ENCODE results near the gene ARHGAP10. TPM values are rescaled to one million over a fixed set of nuclear protein-coding genes. Genes with fewer than 3 reads are reported as not detected.
A peak's percentile ranks its signal among the peaks of the same experiment; 100 is the strongest.

Gene ARHGAP10
- total RNA-seq, 1 experiment from 2014 or later: 10.3 TPM

GRCh38 chr4:147733716-147734344, 1.9 kb downstream of the ARHGAP10 start:
- no peak for DNase-seq (ENCODE audit: low spot score)

DNA sequence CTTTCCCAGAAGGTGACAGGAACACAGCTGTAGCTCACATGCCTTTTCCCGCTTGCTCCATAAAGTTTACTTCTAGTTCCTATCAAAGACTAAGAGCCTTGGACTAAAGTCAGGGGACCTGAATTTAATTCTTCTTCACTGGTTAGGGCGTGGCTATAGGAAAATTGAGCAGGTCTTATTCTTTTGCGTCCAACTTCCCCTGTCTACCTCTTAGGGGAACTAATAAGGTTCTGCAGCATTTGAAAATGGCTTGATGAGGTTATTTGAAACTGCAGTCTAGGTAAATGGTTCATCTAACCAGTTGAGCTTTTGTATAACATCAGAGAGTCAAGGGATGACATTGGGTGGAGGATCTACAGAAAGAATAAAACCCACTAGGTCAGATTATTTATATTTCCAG, 2.6 kb downstream of the ARHGAP10 start:
- DNase-seq (ENCODE audit: low spot score): no peak

DNA sequence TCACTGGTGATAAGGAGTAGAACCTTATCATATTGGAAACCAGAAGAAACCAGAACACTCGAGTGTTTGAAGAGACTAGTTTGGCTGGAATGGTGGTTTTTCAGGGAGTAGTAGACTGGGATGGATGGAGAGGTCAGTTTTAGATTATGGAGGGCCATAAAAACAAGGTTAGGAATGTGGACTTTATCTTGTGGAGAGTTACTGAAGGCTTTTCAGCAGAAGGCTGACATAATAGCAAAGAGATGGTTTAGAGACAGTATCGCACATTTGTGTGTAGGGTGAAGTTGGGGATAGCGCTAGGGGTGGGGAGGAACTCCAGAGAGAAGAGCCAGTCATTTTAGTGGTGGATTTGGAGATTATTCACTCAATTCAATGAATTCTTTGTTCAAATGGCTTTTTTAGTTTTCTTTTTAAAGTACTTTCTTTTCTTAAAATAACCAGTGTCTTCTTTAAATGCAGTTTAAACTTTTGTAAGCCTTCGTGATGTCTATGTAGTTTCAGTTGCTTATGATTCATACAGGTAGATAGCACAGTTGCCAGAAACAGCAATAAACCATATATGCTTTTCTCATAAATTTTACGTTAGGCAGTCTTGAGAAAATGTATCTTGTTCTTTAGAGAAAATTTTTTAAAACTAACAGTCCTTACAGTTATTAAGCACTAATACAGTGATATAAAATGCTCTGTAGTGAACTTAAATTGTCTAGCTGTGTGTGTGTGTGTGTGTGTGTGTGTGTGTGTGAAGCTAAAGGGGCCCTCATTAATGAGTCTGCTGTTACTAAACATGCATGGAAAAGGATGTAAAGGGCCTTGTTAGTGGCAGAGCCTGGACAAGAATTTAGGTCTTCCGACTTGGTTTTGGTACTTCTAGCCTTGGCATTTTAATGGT, 3.8 kb downstream of the ARHGAP10 start:
- no peak for DNase-seq (ENCODE audit: low spot score)

- no peak for DNase-seq (ENCODE audit: low spot score)
Observed at GRCh38 chr4:147736458-147736857, 4.6 kb downstream of the ARHGAP10 start.

- no peak for DNase-seq (ENCODE audit: low spot score)
Observed at GRCh38 chr4:147737623-147738022, 5.7 kb downstream of the ARHGAP10 start.

- no peak for DNase-seq (ENCODE audit: low spot score)
Observed at GRCh38 chr4:147739239-147739823, 7.4 kb downstream of the ARHGAP10 start.

- no peak for DNase-seq (ENCODE audit: low spot score)
Observed at GRCh38 chr4:147740176-147740575, 8.3 kb downstream of the ARHGAP10 start.

DNA sequence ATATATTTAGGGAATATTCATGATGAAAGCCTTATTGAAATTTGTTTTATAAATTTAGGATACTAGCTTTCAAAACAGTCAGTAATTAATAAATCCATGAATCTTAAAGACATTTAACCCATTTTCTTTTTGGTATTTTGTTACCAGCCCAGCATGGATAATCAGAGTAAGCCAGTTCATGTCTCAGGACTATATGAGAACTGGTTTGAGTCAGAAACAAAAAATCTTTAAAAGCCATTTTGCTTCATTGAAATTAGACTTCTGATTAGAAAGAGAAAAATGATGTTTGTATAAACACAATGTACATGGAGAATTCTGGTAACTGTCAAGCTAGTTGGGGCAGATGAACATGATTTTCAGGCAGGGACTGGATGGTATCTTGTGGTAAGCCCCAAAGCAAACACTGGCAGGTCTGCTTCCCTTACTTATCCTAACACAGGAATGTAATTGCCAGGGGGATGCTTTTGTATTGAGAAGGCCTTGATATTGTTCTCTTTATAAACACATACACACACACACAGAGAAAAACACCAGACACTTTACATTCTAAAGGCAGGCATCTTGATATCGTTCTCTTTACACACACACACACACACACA, 9.4 kb downstream of the ARHGAP10 start:
- DNase-seq (ENCODE audit: low spot score): peak; percentile 23

DNA sequence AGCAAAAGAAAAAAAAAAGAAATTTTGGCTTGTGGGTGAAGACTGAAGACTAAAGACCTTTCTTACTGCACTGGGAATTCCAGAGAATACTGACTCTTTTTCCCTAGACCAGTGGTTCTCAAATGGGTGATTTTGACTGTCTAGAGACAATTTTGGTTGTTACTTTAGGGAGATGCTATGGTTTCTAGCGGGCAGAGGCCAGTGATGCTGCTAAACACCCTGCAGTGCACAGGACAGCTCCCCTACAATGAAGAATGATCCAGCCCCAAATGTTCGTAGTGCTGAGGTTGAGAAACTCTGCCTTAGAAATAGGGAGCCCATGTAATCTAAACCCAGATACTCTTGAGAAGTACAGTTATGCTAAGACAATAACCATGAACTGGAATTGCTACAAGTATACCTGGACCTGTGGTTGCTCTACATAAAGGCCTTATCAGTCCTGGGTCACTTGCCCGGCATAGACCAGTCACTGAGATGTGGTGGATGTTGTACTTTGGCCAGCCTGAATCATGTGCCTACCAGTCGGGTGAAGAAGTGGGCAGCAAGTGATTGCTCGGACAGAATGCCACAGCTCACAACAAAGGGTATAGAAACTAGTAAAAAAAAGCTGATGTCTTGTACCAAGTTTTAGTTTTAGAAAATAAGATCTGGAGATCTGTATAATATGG, 16.0 kb downstream of the ARHGAP10 start:
- no peak for DNase-seq (ENCODE audit: low spot score)

DNA sequence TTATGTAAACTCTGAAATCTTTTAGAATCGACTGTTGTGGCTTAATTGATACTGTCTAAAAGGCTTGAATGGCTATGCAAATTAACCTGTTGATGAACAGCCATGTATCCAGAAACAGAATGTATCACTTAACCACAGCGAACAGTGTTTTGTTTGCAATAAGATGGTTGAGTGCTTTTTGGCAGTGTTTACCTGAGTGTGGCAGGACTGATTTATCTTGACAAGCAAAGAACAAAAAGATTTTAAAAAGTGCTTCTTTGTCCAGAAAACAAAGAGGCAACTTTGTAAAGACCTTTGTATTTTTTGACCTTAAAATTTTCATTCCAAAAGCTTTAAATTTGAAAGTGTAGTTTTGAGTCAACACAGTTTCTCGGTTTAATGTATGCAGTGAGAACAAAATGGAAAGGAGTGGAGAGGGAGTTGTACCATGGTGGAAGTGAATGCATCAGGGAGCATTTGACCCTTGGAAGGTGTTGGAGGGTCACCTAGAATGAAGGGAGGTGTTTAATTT, 18.0 kb downstream of the ARHGAP10 start:
- DNase-seq (ENCODE audit: low spot score): no peak

- DNase-seq (ENCODE audit: low spot score): no peak
Observed at GRCh38 chr4:147753047-147753446, 21.2 kb downstream of the ARHGAP10 start.

GRCh38 chr4:147754037-147754445, 22.2 kb downstream of the ARHGAP10 start:
- DNase-seq (ENCODE audit: low spot score): peak; percentile 20

GRCh38 chr4:147755561-147756295, 23.8 kb downstream of the ARHGAP10 start:
- no peak for DNase-seq (ENCODE audit: low spot score)

DNA sequence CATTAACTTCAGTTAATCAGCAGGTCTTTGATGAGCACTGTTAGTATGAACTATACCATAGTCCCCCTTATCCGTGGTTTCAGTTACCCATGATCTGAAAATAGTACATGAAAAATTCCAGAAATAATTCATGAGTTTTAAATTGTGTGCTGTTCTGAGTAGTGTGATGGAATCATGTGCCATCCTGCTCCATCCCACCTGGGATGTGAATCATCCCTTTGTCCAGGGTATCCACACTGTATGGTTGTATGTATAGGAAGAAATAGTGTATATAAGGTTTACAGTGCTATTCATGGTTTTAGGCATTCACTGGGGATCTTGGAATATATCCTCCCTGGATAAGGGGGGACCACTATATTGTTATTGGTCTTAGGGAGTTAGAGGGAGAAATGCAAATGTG, 24.5 kb downstream of the ARHGAP10 start:
- DNase-seq (ENCODE audit: low spot score): no peak

DNA sequence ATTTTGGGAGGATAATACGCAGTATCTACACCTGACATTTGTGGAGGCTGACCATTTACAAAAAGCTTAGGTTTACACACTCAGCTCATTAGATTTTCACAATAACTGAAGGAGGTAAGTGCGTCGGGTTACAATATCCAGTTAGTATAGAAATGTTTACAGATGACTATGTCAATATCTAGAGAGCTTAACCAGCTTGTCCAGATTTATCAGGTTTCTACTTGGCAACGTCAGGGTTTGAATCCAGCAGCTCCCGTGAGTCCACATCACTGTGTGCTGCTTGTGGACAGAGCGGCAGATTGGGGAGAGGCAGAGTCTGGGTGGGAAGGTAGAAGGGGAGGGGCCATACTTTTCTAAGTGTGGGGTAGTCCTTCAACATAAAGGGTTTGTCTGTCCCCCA, 28.3 kb downstream of the ARHGAP10 start:
- no peak for DNase-seq (ENCODE audit: low spot score)

DNA sequence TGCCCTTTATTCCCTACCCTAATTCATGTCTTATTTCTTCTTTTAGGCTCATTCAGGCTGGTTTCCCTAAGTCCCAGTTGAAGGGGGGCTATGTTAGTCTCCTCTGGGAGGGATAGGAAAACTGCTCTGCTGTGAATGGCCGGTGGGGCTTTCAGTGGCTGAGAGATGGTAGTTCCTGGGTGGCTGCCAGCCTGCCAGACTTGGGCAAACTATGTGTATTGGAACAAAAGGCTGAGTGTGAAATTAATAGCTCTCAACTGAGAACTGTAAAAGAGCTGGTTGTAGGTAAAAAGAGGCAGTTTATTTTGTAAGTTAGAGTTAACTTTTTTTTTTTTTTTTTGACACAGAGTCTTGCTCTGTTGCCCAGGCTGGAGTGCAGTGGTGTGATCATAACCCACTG, 28.8 kb downstream of the ARHGAP10 start:
- DNase-seq (ENCODE audit: low spot score): no peak

- no peak for DNase-seq (ENCODE audit: low spot score)
Observed at GRCh38 chr4:147761218-147761883, 29.5 kb downstream of the ARHGAP10 start.

- DNase-seq (ENCODE audit: low spot score): no peak
Observed at GRCh38 chr4:147764337-147764736, 32.4 kb downstream of the ARHGAP10 start.

DNA sequence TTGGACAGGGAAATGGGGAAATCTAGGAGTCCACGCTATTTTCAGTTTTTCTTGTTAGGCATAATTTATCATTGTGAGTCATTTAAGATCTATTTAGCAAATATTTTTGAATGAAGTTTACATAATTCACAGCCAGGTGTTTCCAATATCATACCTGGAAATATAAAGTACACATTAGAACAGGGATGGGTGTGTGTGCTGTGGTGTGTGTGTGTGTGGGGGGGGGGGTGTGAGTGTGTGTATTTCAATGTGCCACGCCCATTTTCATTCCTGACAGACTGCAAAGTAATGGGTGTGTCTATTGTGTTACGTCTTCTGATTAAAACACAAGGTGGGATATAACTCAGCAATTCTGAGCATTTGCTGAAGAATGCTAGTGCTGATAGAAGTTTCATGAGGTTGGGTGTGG, 33.2 kb downstream of the ARHGAP10 start:
- DNase-seq (ENCODE audit: low spot score): no peak

- DNase-seq (ENCODE audit: low spot score): peak; percentile 23
Observed at GRCh38 chr4:147768113-147768512, 36.2 kb downstream of the ARHGAP10 start.
